Measurements from ENCODE around the gene SORCS2. TPM values are rescaled to one million over a fixed set of nuclear protein-coding genes. Genes with fewer than 3 reads are reported as not detected.

The SORCS2 gene
- polyA plus RNA-seq, 4 donors = 5.8 to 64.8 (median 8.9) TPM

DNA sequence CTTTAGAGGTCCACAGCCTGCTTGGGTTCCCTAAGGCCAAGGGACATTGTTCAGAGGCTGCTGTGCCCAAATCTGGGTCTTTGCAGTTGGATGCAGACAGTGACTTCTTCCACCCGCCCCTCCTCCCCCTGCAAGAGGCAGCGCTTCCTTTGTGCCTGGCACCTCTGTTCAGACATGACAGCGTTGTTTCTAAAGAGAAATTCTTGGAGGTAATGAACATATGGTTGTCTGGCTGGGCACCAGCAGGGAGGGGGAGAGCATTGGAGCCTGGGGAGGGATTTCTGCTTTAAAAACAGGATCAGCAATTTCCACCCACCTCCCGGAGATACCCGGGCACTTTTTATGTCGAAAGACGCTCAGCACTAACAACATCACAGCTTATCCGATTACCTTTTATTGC is 190.9 kb downstream of the SORCS2 start:
- no peak for DNase-seq (ENCODE audit: low read depth in 4 of 4, low spot score in 3 of 4)

DNA sequence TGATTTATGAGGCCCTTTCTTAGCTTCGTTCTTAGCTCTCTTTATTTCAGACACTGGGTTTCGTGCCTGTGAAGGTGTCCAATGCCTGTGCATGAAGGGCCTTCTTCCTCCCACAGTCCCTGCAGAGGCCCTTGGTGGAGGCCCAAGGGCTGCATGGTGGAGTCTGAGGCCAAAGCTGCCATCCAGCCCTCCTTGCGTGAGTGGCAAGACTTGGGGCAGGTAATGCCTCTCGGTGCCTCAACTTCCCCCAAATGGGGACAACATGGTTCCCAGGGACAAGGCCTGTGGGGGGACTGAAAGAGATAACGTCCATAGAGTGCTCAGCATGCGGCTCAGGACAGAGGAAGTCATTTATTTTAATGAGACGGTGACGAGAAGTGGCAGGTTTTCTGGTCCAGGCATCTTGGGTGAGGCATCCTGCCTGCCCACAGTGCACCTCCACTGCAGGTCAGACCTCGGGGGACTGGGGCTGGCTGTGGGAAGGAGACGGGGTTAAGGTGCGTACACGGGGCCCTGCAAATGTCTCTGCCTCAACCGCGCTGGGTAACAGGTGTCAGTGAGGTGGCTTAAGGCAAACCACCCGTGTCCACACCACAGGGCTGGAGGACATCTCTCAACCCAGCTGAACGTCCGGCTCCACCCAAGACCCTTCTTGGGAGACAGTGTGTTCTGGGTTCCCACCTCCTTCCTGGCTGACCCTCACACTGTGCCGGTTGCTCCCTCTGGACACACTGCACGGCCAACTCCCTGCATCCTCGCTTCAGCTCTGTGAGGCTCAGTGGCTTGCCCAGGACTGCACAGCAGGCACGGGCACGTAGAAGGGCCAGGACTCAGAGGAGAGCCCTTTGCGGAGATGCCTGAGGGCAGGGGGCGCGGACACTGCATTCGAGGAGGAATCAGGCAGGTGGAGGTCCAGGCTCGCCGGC is 191.9 kb downstream of the SORCS2 start:
- no peak for DNase-seq (ENCODE audit: low read depth in 4 of 4, low spot score in 3 of 4)

DNA sequence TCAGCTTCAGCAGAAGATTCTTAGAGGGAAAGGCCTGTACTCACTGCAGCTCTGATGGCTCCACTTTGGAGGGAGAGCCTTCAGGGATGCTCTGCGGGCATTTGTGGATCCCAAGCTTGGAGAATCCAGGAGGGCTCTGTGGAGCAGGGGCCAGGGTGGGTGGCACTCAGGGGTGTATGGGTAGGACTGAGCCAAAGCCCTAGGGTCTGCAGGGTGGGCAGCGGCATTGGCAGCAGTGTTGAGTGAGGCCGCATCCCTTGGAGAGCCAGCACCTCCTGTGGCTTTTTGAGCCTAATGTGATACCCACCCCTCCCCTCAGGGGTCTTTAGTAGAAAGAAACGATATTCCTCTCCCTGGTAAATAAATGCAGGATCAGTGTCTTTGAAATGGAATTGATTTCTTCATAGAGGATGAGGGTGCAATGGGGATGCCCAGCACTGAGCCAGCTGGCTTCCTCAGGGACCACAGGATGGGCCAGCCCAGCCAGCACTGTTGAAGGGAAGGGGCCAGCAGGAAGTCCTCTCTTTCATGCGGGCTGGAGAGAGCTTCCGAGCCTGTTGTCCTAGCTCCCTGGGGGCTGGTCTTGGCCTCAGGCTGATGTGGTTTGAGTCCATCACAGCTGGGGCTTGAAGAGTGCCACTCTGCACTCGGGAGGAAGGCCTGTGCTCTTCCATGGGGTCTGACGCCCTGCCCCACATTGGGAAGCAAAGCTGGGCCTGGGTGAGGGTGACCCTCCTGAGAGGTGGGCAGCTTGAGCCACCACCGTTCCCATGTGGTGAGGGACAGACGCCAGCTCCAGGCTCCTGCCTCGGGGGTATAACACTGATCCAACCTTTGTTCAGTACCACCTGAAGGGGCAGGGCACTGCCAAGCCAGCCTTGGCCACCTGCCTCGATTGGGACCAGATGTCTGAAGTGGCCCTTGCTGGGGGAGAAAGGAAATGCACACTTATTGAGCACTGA is 192.9 kb downstream of the SORCS2 start:
- no peak for DNase-seq (ENCODE audit: low read depth in 4 of 4, low spot score in 3 of 4)

DNA sequence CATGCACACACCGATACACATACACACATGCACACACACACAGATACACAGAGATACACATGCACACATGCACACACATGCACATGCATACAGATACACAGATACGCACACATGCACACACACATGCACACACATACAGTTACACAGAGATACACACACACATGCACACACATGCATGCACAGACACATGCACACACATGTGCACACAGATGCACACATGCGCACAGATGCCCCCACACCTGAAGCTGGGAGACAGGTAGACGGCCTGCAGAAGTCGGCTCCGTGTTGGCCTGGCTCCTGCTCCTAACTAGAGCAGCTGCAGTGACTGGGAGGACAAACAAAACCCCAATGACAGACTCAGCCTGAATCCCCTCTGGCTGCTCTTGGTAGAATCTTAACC is 195.6 kb downstream of the SORCS2 start:
- no peak for DNase-seq (ENCODE audit: low read depth in 4 of 4, low spot score in 3 of 4)

DNA sequence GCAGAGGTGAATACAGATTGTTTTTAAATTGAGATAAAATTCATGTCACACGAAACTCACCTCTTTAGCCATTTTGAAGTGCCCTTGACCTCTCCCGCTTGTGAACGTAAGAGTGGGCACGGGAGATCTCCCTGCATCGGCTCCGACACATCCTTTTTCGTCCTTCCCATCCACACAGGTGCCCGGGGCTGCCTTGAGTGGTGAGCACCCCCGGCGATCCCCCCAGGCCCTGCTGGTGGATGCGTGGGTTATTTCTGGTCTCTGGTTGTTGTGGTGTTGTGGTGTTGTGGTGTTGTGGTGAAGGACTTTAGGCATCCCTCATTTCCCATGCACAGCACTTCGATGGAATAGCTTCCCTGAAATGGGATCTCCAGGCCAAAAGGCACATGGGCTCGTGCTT is 196.3 kb downstream of the SORCS2 start:
- DNase-seq (ENCODE audit: low read depth in 4 of 4, low spot score in 3 of 4) = no peak

DNA sequence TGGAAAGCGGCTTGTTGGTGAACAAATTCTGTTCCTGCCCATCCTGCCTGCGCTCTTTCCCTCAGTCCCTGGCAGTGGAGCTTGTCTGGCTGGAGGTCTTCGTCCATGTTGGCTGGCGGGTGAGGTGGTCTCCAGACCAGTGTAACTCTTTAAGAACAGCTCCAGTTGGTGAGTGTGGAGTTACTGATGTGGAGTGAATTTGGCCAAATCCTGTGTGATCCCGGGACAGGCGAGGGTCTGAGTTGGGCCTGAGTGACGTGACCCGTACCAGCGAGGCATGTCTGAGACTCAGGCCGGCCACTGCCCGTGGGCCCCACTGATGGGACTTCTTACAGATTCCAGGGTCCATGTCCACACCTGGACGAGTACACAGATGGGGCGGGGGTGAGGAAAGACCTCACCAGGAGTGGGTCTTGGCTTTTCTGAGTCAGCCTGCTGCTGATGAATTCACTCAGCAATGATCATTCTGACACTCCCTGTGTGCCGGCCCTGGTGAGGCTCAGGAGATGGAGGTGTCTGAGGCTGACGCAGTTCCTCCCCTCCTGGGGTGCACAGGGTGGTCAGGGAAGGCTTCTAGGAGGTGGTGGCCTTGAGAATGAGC is 196.9 kb downstream of the SORCS2 start:
- DNase-seq (ENCODE audit: low read depth in 4 of 4, low spot score in 3 of 4) = no peak

DNA sequence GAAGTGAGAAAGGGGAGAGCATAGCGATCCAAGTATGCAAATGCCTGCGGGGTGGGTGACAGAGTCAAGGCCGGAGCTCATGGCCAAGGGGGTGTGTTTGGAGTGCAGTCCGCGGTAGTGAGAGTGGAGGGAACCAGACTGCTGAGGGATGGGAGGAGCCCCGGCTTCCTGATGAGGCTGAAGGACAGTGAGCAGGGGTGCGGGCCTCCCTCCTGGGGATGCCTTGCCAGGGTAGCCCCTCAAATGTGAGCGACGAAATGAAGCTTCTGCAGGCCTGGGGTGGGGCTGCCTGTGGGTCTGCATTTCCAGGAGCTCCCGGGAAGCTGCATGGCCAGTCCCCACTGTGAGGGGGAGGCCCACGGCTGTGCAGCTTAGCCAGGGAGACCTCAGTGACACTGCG is 197.4 kb downstream of the SORCS2 start:
- no peak for DNase-seq (ENCODE audit: low read depth in 4 of 4, low spot score in 3 of 4)

DNA sequence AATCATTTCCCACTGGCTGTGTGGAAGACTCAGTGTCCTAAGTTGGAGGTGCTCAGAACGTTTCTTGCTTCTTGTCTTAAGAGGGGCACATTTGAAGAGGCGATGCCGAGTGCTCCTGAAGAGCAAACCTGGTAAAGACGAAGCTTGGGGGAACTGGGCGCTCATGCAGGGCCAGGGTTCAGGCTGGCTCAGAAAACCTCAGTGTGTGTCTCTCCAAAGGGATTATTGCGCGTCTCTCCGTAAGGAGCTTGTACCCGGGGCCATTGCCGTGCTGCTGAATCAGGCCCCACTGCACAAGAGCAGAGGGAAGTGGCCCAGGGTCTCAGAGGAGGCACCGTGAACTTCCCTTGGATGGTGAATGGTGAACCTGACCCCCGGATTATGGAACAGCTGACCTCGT is 198.0 kb downstream of the SORCS2 start:
- no peak for DNase-seq (ENCODE audit: low read depth in 4 of 4, low spot score in 3 of 4)

DNA sequence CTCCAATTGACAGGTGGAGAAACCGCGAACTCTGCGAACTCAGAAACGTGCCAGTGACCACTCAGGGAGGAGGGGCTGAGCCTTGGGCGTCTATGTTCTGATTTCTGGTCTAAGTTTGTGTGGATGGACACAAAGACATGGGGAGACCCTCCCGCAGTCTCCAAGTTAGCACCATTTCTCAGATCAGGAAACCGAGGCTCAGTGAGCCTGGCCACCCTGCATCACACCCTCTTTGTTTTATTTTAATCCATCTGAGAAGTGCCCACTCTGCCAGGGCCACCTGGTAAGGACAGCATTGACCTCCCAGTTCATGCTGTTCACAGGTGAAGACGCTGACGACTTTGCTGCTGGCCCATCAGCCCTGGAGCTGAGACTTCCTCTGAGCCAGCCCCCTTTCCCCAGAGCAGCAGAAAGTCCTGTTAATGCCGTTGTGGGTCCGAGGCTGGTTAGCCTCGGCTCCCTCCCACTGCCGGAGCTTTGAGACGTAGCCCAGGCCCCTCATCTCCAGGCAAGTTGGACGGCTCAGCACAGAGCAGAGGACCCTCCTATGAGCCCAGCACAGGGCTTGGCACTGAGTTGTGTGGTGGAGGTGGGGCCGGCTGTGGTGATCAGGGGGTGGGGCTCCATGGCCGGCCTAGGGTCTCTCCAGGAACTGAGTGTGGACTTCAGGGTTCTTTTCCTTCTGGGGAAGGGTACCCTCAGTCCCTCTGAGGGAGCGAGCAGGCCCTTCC is 198.7 kb downstream of the SORCS2 start:
- DNase-seq (ENCODE audit: low read depth in 4 of 4, low spot score in 3 of 4) = no peak

DNA sequence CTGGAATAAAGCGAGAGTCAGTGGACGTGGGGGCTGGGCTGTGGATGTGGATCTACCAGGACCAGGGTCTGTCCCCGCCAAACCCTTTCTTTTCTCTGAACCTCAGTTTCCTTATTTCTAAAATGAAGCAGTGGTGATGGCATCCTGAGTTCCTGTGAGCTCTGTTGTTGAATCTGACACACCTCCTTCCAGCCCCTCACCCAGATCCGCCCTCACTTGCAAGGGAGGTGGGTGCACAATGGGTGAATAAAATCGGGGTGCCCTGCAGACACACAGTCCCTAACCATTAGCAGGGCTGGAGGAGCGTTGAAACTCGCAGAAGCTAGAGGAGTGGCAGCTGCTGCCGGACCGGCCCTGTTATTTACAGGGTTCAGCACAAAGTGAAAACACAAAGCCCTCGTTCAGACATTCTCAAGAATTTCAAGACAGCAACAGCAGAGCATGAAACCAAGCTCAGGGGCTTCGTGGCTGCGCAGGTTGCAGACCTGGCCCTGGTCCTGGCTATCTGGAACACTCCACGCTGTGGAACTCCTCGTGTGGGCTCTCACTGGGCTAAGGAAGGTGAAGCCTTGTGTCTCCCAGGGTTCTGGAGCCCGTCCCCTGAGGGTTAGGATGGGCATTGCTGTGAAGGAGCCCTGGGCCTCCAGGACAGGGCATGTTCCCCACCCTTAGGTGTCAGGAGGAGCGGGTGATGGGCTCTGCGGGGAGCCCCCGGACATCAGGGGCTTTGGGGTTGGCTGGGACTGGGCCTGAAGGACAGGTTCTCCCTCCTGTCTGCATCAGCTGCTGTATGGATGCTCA is 199.5 kb downstream of the SORCS2 start:
- DNase-seq (ENCODE audit: low read depth in 4 of 4, low spot score in 3 of 4) = no peak

DNA sequence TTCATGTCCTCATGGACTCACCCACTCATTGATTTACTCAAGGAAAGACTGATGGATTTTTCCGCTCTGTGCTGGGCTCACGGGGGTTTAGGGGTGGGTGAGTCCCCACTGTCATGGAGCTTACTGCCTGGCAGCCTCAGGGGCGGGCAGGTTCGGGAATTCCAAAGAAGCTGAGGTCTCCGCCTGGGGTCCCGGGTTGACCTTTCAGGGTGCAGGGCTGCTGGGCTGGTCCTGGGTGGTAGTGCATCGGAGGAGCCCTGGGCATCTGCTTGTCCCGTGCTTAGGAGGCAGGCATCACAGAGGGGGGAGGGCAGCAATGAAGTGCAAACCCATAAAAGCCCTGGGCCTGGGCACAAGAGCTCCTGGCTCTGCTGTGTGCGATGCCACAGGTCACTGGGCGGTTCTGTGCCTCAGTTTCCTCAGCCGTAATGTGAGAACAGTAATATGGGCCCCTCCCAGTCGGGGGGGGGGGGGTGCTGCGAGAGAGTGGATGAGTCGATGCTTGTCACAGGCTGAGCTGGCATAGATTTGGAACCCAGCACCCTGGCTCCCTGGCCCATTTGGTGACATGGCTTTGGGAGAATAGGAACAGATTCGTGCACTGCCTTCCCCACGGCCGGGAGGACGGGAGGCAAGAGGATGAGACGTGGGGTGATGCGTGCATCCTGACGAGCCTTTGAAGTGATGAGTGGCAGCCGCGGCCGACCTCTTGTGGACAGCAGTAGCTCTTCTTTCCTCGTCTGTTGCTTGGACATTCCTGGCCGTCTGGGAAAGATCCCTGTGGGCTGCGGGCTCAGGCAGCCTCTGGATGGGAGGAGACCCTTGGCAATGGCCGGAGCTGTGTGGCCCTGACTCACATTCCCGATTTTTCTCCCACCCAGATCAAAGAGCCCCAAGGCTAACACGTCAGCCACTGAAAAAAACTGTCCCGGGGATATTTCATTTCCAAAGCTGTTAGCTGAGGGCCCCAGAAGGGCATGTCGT is 200.4 kb downstream of the SORCS2 start:
- DNase-seq (ENCODE audit: low read depth in 4 of 4, low spot score in 3 of 4) = no peak

DNA sequence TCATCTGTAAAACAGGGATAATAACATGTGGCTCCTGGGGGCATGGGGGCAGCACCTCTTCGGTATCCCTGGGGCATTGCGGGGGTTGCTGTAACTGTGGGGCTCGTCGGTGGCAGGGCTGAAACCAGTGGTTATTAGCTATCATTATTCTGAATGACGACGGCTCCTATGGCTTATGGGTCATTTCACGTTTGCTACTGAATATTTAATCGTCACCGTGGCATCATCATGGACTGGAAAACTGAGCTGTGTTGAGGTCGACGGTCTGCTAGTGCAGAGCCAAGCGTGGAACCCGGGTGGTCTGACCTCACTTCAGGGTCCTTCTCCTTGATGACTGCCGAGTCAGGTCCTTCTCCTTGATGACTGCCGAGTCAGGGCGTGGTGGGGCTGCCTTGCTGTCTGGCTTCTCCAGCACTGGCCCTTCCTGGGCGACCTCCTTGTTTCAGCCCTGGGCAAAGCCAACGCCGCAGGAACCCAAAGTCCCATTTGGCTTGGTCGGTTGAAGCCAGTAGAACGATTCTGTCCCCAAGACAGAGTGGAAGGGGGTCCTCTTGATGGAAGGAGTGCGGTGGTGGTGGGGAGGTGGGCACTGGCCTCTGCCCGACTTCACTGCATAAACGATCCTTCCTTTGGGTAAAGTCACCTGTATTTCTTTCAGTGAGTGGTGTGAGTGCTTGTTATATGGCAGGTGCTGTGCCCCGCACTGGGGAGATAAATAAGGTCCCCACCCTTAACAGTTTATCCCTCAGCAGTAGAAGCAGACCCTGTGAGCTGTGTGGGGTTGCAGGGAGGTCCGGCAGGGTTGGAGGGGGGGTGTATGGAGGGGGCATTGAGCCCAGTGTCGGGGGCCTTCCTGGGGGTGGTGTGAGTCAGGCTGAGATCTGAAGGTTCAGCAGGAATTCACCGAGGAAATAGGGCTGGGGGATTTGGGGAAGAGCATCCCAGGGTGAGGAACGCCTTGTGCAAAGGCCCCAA is 201.6 kb downstream of the SORCS2 start:
- no peak for DNase-seq (ENCODE audit: low read depth in 4 of 4, low spot score in 3 of 4)

DNA sequence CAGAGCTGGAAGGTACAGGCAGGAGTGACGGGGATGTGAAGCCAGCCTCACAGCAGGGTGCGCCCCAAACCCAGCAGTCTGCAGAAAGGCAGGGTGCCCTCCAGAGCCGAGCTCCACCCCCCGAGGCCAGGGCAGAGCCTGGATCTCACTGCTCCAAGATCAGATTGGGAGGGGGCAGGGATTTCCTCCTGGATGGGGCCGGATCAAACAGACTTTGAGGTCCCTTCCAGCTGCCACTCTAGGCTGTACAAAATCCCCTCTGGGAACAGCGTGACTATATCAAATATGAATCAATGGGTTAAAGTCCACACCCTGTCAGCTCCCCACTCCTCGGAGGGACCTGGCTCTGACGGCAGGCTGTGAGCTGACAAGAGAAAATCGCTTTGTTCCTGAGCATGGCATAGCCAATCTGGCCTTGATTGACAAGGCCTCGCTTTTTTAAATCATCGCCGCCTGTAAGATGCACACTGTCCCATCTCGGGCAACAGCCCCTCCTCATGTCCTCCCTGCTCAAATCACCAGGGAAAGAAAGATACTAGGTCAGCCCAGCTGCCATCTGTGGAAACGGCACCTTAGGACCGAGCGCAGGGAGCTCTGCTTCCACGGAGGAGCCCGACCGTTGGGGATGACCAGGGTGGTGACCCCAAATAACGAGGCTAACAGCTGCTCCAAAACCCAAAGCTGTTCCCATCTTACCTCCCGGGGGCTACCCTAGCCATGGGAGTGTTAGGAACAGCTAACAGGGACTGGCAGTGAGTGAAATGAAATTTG is 202.5 kb downstream of the SORCS2 start:
- no peak for DNase-seq (ENCODE audit: low read depth in 4 of 4, low spot score in 3 of 4)

DNA sequence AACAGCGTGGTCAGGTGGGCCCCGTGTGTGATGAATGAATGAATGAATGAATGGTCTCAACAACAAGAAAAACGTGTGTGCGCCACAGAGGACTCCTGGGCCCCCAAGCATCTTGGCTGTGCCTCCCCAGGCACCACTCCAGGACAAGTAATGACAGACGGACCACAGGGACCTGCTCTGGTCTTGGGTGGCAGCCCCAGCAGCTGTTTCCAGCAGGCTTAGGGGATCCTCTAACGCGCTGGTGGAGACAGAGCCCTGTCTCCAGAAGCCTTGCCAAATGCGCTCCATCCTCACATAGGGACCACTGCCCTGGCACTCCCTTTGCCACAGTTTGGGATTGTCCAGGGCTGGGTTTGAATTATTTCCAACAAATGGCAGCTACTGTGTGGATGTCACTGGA is 203.3 kb downstream of the SORCS2 start:
- no peak for DNase-seq (ENCODE audit: low read depth in 4 of 4, low spot score in 3 of 4)

DNA sequence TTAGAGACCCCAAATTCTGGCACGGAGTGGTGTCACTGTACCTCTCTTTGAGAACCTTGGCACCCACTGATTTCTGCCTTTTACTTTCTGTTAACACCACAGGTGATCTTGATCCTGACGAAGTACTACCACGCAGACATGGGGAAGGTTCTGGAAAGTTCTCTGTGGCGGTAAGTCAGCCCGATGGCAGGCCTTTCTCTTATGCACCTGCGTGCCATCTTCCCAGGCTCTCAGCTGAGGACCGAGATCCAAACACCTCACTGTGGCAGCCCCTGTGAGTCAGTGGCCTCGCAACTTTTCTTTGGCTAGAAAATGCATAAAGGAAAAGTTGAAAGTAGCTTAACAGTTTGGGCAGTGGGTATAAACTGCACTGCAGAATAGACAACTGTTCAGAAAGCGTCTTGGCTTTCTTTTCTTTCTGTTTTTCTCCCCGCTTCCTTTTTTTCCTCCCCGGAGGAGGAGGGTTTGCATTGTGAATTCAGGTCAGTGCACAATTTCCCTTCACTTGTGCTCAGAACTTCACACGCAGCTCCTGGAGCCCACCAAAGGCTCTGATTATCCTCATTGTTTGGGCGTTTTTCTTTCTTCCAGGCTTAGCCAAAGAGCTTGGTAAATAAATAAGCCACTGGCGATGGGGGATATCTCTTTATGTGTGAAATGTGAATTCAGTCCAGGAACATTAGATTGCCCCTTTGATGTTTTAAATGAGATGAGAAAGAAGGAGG is 204.0 kb downstream of the SORCS2 start:
- no peak for DNase-seq (ENCODE audit: low read depth in 4 of 4, low spot score in 3 of 4)
